Measurements from ENCODE around the gene FGF14. TPM values are rescaled to one million over a fixed set of nuclear protein-coding genes. Genes with fewer than 3 reads are reported as not detected.

FGF14 gene
- total RNA-seq, 2 experiments from 2014 or later: not detected

DNA sequence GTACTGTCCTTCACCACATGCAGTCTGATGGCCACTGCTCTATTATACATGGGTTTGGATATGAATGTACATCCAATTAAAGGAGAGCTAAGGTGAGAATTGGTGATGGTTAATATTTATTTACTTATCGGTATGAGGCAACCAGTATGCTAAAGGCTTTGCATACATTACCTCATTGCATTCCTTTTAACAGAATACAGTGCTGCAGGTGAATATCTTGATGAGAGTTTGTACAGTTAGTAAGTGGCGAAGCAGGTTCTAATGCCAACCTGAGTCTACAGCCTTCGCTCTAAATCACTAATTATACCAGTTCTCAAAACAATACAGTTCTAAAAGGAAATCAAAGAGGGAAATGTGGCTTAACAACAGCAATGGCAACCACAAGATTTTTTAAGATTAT is 665.3 kb downstream of the FGF14 start:
- Histone ChIP-seq H3K36me3 (ENCODE audit: insufficient read depth, low read length) (no peaks in the 10 kb centered on the region), H3K4me2 (ENCODE audit: low read length) (no peak overlapping the region), H3K9me3 (ENCODE audit: low read length) (no peaks in the 10 kb centered on the region), H4K20me1 (ENCODE audit: insufficient read depth, low read length) (no peaks in the 10 kb centered on the region), H3K4me3 (ENCODE audit: low read depth, low read length, poor library complexity, severe bottlenecking) (no peak overlapping the region), H2AFZ (ENCODE audit: low read length) (no peak overlapping the region), H3K4me1 (ENCODE audit: insufficient read depth, low read length, poor library complexity, severe bottlenecking) (no peaks in the 10 kb centered on the region), H3K79me2 (ENCODE audit: insufficient read depth, low read depth, low read length) (no peaks in the 10 kb centered on the region), H3K27ac (ENCODE audit: low read depth, low read length, poor library complexity, severe bottlenecking) (no peak overlapping the region), H3K9me2 (ENCODE audit: insufficient read depth, low read length) (no peaks in the 10 kb centered on the region)
- no TSS peak for BruUV-seq (replicated peaks)
- no peak for DNase-seq (ENCODE audit: low spot score)
- ChIA-PET POLR2A (no interaction called here), CTCF (ENCODE audit: unreplicated experiment) (no interaction called here)
- TF ChIP-seq, protein P1, sequence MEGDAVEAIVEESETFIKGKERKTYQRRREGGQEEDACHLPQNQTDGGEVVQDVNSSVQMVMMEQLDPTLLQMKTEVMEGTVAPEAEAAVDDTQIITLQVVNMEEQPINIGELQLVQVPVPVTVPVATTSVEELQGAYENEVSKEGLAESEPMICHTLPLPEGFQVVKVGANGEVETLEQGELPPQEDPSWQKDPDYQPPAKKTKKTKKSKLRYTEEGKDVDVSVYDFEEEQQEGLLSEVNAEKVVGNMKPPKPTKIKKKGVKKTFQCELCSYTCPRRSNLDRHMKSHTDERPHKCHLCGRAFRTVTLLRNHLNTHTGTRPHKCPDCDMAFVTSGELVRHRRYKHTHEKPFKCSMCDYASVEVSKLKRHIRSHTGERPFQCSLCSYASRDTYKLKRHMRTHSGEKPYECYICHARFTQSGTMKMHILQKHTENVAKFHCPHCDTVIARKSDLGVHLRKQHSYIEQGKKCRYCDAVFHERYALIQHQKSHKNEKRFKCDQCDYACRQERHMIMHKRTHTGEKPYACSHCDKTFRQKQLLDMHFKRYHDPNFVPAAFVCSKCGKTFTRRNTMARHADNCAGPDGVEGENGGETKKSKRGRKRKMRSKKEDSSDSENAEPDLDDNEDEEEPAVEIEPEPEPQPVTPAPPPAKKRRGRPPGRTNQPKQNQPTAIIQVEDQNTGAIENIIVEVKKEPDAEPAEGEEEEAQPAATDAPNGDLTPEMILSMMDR (conservative IDR thresholded peaks at IDR 0.05; ENCODE audit: low read length): no peak
- no peak for TF ChIP-seq EZH2phosphoT487 (IDR thresholded peaks at IDR 0.05; ENCODE audit: borderline replicate concordance, low read depth, low read length)
- intact Hi-C loops (cut with micrococcal nuclease; ENCODE audit: unreplicated experiment): no loop called here

DNA sequence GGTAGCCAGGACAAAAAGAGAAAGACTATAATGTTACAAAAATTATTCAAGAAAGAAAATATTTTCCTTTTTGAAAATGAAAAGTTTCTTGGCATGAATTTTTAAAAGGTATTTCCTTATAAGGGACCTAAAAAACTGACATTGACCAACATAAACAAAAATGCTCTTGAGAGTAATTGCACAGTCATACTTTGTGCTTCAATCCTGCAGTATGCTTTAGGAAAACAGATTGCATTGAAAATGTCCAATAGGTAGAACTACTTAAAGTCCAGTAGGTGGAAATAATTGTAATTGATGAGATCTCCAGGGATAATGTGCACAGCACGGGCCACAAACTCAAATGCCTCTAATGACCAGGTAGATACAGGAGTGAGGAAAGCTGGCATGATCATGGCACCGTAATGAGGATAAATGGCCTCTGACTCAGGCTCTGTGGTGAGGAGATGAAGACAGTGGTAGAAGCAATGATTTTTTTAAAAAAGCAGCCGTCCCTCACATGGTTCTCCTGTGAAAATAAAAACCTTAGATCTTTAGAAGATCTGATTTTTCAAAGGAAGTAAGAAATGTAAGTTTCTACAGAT is 671.3 kb downstream of the FGF14 start:
- DNase-seq (ENCODE audit: low spot score): no peak
- Histone ChIP-seq H3K79me2 (ENCODE audit: insufficient read depth, low read depth, low read length) (no peaks in the 10 kb centered on the region), H3K27ac (ENCODE audit: low read depth, low read length, poor library complexity, severe bottlenecking) (no peak overlapping the region), H4K20me1 (ENCODE audit: insufficient read depth, low read length) (no peaks in the 10 kb centered on the region), H3K9me2 (ENCODE audit: insufficient read depth, low read length) (no peaks in the 10 kb centered on the region), H3K4me3 (ENCODE audit: low read depth, low read length, poor library complexity, severe bottlenecking) (no peak overlapping the region), H3K4me1 (ENCODE audit: insufficient read depth, low read length, poor library complexity, severe bottlenecking) (no peaks in the 10 kb centered on the region), H2AFZ (ENCODE audit: low read length) (no peak overlapping the region), H3K4me2 (ENCODE audit: low read length) (no peak overlapping the region), H3K9me3 (ENCODE audit: low read length) (no peaks in the 10 kb centered on the region), H3K36me3 (ENCODE audit: insufficient read depth, low read length) (no peaks in the 10 kb centered on the region)
- ChIA-PET CTCF (ENCODE audit: unreplicated experiment) (no interaction called here), POLR2A (no interaction called here)
- TF ChIP-seq EZH2phosphoT487 (IDR thresholded peaks at IDR 0.05; ENCODE audit: borderline replicate concordance, low read depth, low read length): no peak
- TF ChIP-seq, protein P1 (conservative IDR thresholded peaks at IDR 0.05; ENCODE audit: low read length): no peak
- no TSS peak for BruUV-seq (replicated peaks)
- intact Hi-C loops (cut with micrococcal nuclease; ENCODE audit: unreplicated experiment): no loop called here

DNA sequence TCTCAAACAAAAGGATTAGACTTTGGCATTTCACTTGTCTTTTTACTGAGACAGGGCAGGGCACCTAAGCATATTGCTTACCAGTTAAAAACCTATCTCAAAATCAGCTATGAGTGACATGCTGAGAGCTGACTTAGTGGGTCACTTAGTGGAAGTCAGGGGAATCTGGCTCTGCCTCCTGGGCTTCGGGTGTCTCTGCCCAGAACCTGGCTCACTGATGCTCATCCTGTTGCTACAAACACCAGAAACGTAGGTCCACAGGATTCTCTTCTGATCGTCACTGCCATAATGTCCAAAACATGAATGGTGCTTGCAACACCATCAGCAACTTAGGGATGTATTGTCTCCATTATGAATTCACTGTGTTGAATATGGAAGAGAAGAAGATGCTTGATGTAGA is 673.2 kb downstream of the FGF14 start:
- H3K27ac ChIP-seq (ENCODE audit: low read depth, low read length, poor library complexity, severe bottlenecking): no peak overlapping the region
- H3K9me2 ChIP-seq (ENCODE audit: insufficient read depth, low read length): no peaks in the 10 kb centered on the region
- no peak overlapping the region for H3K4me2 ChIP-seq (ENCODE audit: low read length)
- H3K9me3 ChIP-seq (ENCODE audit: low read length): no peaks in the 10 kb centered on the region
- TF ChIP-seq, protein P1 (conservative IDR thresholded peaks at IDR 0.05; ENCODE audit: low read length): no peak
- no peak for TF ChIP-seq EZH2phosphoT487 (IDR thresholded peaks at IDR 0.05; ENCODE audit: borderline replicate concordance, low read depth, low read length)
- BruUV-seq (replicated peaks): no TSS peak
- H3K36me3 ChIP-seq (ENCODE audit: insufficient read depth, low read length): no peaks in the 10 kb centered on the region
- CTCF ChIA-PET (ENCODE audit: unreplicated experiment): no interaction called here
- POLR2A ChIA-PET: interaction anchor here (0.6 kb wide), 1 partner anchor 582 kb away, joined by 3 read pairs; no protein-coding TSS in a partner anchor
- no peak for DNase-seq (ENCODE audit: low spot score)
- intact Hi-C loops (cut with micrococcal nuclease; ENCODE audit: unreplicated experiment): no loop called here
- no peaks in the 10 kb centered on the region for H3K4me1 ChIP-seq (ENCODE audit: insufficient read depth, low read length, poor library complexity, severe bottlenecking)
- no peak overlapping the region for H2AFZ ChIP-seq (ENCODE audit: low read length)
- no peaks in the 10 kb centered on the region for H3K79me2 ChIP-seq (ENCODE audit: insufficient read depth, low read depth, low read length)
- H3K4me3 ChIP-seq (ENCODE audit: low read depth, low read length, poor library complexity, severe bottlenecking): no peak overlapping the region
- no peaks in the 10 kb centered on the region for H4K20me1 ChIP-seq (ENCODE audit: insufficient read depth, low read length)
